HepG2 (cell line): Measurements from ENCODE around the gene CNNM3. TPM values are rescaled to one million over a fixed set of nuclear protein-coding genes. Genes with fewer than 3 reads are reported as not detected.

Experiments
- EEA1 ChIP-seq: sonication (generic); formaldehyde crosslinking; IDR thresholded peaks from 2 replicates; pipeline ENCODE4 v1.5.1; 2020; ENCODE audit warnings: mild to moderate bottlenecking, missing genetic modification reagents, borderline replicate concordance
- EED ChIP-seq: sonication (generic); formaldehyde crosslinking; IDR thresholded peaks from 2 replicates; pipeline ENCODE4 v1.5.0; 2020; ENCODE audit warnings: mild to moderate bottlenecking, missing genetic modification reagents
- ELF3 ChIP-seq: IDR thresholded peaks from 2 replicates; pipeline ENCODE4 v1.6.1; 2016; ENCODE audit warnings: missing genetic modification reagents, missing compliant biosample characterization
- GPBP1L1 ChIP-seq: sonication (generic); formaldehyde crosslinking; IDR thresholded peaks from 2 replicates; pipeline ENCODE4 v1.5.0; 2020; ENCODE audit warnings: mild to moderate bottlenecking, missing genetic modification reagents
- MXD1 ChIP-seq: sonication (generic); formaldehyde crosslinking; IDR thresholded peaks from 2 replicates; pipeline ENCODE4 v1.4.0; 2020; ENCODE audit warnings: mild to moderate bottlenecking, missing genetic modification reagents
- PAWR ChIP-seq: sonication (generic); formaldehyde crosslinking; IDR thresholded peaks from 2 replicates; pipeline ENCODE4 v1.4.0; 2020; ENCODE audit warnings: missing genetic modification reagents, mild to moderate bottlenecking, borderline replicate concordance
- PAX8 ChIP-seq: sonication (generic); formaldehyde crosslinking; IDR thresholded peaks from 2 replicates; pipeline ENCODE4 v1.8.0; 2022; ENCODE audit warnings: mild to moderate bottlenecking, missing genetic modification reagents, borderline replicate concordance
- PBX3 ChIP-seq: sonication (generic); formaldehyde crosslinking; IDR thresholded peaks from 2 replicates; pipeline ENCODE4 v1.8.1; 2023; ENCODE audit warnings: missing genetic modification reagents, inconsistent platforms, borderline replicate concordance
- ZBTB14 ChIP-seq: sonication (generic); formaldehyde crosslinking; IDR thresholded peaks from 2 replicates; pipeline ENCODE4 v1.4.0; 2020; ENCODE audit warnings: missing genetic modification reagents
- ZBTB7A ChIP-seq: sonication (generic); formaldehyde crosslinking; IDR thresholded peaks from 2 replicates; pipeline ENCODE4 v1.8.0; 2022; ENCODE audit warnings: mild to moderate bottlenecking, missing genetic modification reagents
- ZNF276 ChIP-seq: sonication (generic); formaldehyde crosslinking; IDR thresholded peaks from 2 replicates; pipeline ENCODE4 v1.4.0; 2020; ENCODE audit warnings: mild to moderate bottlenecking, low read depth, missing genetic modification reagents
- ZNF34 ChIP-seq: sonication (generic); formaldehyde crosslinking; IDR thresholded peaks from 2 replicates; pipeline ENCODE4 v1.4.0; 2020; ENCODE audit warnings: mild to moderate bottlenecking, missing genetic modification reagents, borderline replicate concordance
- ZNF44 ChIP-seq: sonication (generic); formaldehyde crosslinking; IDR thresholded peaks from 2 replicates; pipeline ENCODE4 v1.5.1; 2020; ENCODE audit warnings: mild to moderate bottlenecking, missing genetic modification reagents
- ZNF687 ChIP-seq: sonication (generic); formaldehyde crosslinking; IDR thresholded peaks from 2 replicates; pipeline ENCODE4 v1.5.1; 2020; ENCODE audit warnings: mild to moderate bottlenecking, missing genetic modification reagents, moderate library complexity
- ZNF773 ChIP-seq: sonication (generic); formaldehyde crosslinking; IDR thresholded peaks from 2 replicates; pipeline ENCODE4 v1.4.0; 2020; ENCODE audit warnings: missing genetic modification reagents, borderline replicate concordance
- ZNF782 ChIP-seq: sonication (generic); formaldehyde crosslinking; IDR thresholded peaks from 2 replicates; pipeline ENCODE4 v1.4.0; 2020; ENCODE audit warnings: missing genetic modification reagents, mild to moderate bottlenecking, borderline replicate concordance
- ZSCAN22 ChIP-seq: sonication (generic); formaldehyde crosslinking; IDR thresholded peaks from 2 replicates; pipeline ENCODE4 v1.4.0; 2020; ENCODE audit warnings: mild to moderate bottlenecking, missing genetic modification reagents
- polyA plus RNA-seq, 8 experiments: library from polyadenylated mRNA; depleted of rRNA in 3 of 8; stranded (reverse) in 7 of 8; unstranded in 1 of 8; fragments of >200 nt; fragmentation: Illumina TruSeq in 4 of 8; extraction: Trizol in 4 of 8; gene quantifications; 2 replicates each; pipeline versions ENCODE4 v1.2.1 to v1.2.3, GENCODE V29; 2011 to 2016; ENCODE audit warnings: low read depth in 4 of 8, missing spikeins in 1 of 8, mixed read lengths in 1 of 8; ENCODE audit not compliant: insufficient read depth in 1 of 8
- total RNA-seq, 5 experiments: library from RNA; depleted of rRNA; stranded (reverse); fragments of >200 nt; fragmentation: Illumina TruSeq; extraction: Trizol; gene quantifications; 2 replicates each; pipeline ENCODE4 v1.2.3, GENCODE V29; 2016; ENCODE audit warnings: low read depth in 1 of 5

CNNM3 gene
- total and polyA plus RNA-seq, 2 of the 13 experiments (the other 11 are each of a cell fraction or from before 2014, with no cell fraction given) = 21.2 to 27.9 TPM

GRCh38 chr2:96815326-96816126 lies 542 bp upstream of the CNNM3 start (continued):
- TF ChIP-seq ZNF687 (CRISPR knock-in tag) (peak; percentile 91), PBX3 (CRISPR knock-in tag) (peak; percentile 49; the same call in 1 of the 2 replicates), ZNF782 (CRISPR knock-in tag) (0 out of 2 replicates have a peak, but pooled peaks have one; percentile 74), MXD1 (peak; percentile 7; the same call in 1 of the 2 replicates), EED (CRISPR knock-in tag) (no peak), ZNF773 (CRISPR knock-in tag) (no peak), PAX8 (CRISPR knock-in tag) (peak; percentile 66; the same call in 1 of the 2 replicates), ZNF34 (0 out of 2 replicates have a peak, but pooled peaks have one; percentile 49), ZNF276 (CRISPR knock-in tag) (peak; percentile 52; the same call in 1 of the 2 replicates), ZSCAN22 (CRISPR knock-in tag) (peak; percentile 19; the same call in 1 of the 2 replicates), EEA1 (CRISPR knock-in tag) (peak; percentile 49; the same call in 1 of the 2 replicates), PAWR (CRISPR knock-in tag) (peak; percentile 81; the same call in 1 of the 2 replicates), ZNF44 (CRISPR knock-in tag) (peak; percentile 34; the same call in 1 of the 2 replicates), ZBTB14 (CRISPR knock-in tag) (0 out of 2 replicates have a peak, but pooled peaks have one; percentile 27), ZBTB7A (CRISPR knock-in tag) (peak; percentile 62), ELF3 (CRISPR knock-in tag) (0 out of 2 replicates have a peak, but pooled peaks have one; percentile 11), GPBP1L1 (CRISPR knock-in tag) (no peak)
